NCI-H2081 (cell line): ENCODE measurements around the gene ANO10.

Source experiments
- DNase-seq, 2 experiments: peaks; one replicate each; lab custom pipeline; 2025; lab: John Stamatoyannopoulos, UW

The ANO10 gene

DNA sequence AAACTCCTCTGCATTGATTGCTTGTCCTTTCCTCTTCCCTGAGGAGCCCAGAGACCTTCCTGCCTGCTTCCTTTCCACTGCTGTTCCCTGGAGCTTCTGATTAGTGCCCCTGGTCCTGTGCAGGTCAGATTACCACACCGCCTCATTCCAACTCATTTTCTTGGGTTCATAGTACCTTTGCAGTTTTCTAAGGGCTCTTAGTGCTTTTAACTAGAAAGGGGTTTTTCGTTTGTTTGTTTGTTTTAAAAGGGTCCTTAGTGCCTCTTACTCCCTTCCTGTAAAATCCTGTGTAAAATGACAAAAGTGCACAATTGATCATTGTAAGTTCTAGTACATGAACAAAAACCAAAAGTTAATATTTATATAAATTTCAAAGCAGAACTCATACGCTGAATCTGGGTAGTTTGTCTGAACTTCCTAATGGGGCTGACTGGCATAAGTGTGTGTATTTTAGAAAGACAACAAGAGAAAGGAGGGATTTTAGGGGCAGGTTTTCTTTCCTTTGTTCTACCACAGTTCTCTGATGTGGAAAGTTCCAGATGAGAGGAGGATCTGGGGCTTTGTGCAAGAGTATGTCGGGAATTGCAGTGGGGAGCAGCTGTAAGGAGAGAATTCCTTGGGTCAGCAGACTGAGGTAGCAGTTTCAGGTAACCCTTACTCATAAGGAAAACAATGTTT, 304.9 kb downstream of the ANO10 start:
- DNase-seq: no peak
